ENCODE results near the gene KIF6. TPM values are rescaled to one million over a fixed set of nuclear protein-coding genes. Genes with fewer than 3 reads are reported as not detected.

Gene KIF6
- total RNA-seq, 1 donor from 2014 or later, result not detected

GRCh38 chr6:39304951-39305350, 420.3 kb downstream of the KIF6 start:
- Histone ChIP-seq H3K4me1 (no peaks in the 10 kb centered on the region), H3K27ac (no peak overlapping the region)

GRCh38 chr6:39303425-39304153, 421.6 kb downstream of the KIF6 start:
- H3K4me3 ChIP-seq, result no peak overlapping the region
- DNase-seq (ENCODE audit: extremely low spot score in 2 of 2), result no peak
- no peaks in the 10 kb centered on the region for H3K4me1 ChIP-seq
- no peaks in the 10 kb centered on the region for H3K9me3 ChIP-seq
- intact Hi-C loops (cut with DNase I), result loop anchor here (5.0 kb wide), 1 partner anchor 136 kb away; no protein-coding TSS in a partner anchor
- TF ChIP-seq POLR2AphosphoS5 (IDR thresholded peaks at IDR 0.05; ENCODE audit: insufficient read depth in 1 of 2, low read depth in 1 of 2) (no peak), POLR2A (IDR thresholded peaks at IDR 0.05) (no peak)
- TF ChIP-seq, protein P1, sequence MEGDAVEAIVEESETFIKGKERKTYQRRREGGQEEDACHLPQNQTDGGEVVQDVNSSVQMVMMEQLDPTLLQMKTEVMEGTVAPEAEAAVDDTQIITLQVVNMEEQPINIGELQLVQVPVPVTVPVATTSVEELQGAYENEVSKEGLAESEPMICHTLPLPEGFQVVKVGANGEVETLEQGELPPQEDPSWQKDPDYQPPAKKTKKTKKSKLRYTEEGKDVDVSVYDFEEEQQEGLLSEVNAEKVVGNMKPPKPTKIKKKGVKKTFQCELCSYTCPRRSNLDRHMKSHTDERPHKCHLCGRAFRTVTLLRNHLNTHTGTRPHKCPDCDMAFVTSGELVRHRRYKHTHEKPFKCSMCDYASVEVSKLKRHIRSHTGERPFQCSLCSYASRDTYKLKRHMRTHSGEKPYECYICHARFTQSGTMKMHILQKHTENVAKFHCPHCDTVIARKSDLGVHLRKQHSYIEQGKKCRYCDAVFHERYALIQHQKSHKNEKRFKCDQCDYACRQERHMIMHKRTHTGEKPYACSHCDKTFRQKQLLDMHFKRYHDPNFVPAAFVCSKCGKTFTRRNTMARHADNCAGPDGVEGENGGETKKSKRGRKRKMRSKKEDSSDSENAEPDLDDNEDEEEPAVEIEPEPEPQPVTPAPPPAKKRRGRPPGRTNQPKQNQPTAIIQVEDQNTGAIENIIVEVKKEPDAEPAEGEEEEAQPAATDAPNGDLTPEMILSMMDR (IDR thresholded peaks at IDR 0.05), result no peak
- no peak overlapping the region for H3K27ac ChIP-seq
- no peaks in the 10 kb centered on the region for H3K36me3 ChIP-seq
- no peaks in the 10 kb centered on the region for H3K27me3 ChIP-seq

More at GRCh38 chr6:39304951-39305350, 420.3 kb downstream of the KIF6 start:
- intact Hi-C loops (cut with DNase I), result loop anchor here (5.0 kb wide), 1 partner anchor 138 kb away; no protein-coding TSS in a partner anchor
- no peaks in the 10 kb centered on the region for H3K27me3 ChIP-seq
- no peaks in the 10 kb centered on the region for H3K9me3 ChIP-seq
- H3K4me3 ChIP-seq, result no peak overlapping the region
- no peaks in the 10 kb centered on the region for H3K36me3 ChIP-seq
- TF ChIP-seq POLR2AphosphoS5 (IDR thresholded peaks at IDR 0.05; ENCODE audit: insufficient read depth in 1 of 2, low read depth in 1 of 2) (no peak), POLR2A (IDR thresholded peaks at IDR 0.05) (no peak)
- TF ChIP-seq, protein P1 (IDR thresholded peaks at IDR 0.05), result no peak
- no peak for DNase-seq (ENCODE audit: extremely low spot score in 2 of 2)

DNA sequence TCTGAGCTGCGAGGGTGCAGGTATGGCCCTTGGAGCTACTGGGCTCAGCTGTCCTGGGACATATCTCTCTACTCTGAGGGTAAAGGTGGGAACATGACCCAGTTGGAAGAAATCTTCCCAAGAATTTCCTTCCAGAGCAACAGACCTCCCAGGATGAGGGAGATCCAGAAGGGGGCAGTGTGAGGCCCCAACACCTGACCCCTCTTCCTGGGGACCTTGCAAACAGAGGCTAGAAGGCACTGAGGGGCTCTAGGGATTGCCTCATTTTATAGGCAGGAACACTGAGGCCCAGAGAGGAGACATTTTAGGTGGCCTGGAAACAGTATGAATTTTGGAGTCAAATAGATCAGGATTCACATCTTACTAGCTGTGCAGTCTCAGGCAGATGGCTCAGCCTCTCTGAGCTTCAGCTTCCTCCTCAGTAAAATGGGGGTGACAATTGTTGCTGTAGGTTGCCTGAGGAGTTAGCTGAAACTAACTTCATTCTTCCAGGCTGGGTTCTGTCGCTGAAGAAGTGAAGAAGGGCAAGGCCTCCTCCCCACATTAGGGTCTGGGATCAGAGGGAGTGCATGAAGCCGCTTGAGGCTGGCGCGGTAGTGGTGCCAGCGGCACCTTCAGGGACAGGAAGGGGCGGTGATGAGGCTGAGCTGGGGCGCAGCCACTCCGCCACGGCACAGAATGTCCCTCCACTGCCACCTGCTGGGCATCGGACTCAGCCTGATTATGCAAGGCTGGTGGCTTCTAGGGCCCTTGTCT, 422.4 kb downstream of the KIF6 start:
- Histone ChIP-seq H3K9me3 (no peaks in the 10 kb centered on the region), H3K4me1 (no peaks in the 10 kb centered on the region), H3K36me3 (no peaks in the 10 kb centered on the region), H3K4me3 (no peak overlapping the region), H3K27me3 (no peaks in the 10 kb centered on the region), H3K27ac (no peak overlapping the region)
- intact Hi-C loops (cut with DNase I), result loop anchor here (5.0 kb wide), 1 partner anchor 136 kb away; no protein-coding TSS in a partner anchor
- DNase-seq (ENCODE audit: extremely low spot score in 2 of 2), result no peak
- TF ChIP-seq, protein P1 (IDR thresholded peaks at IDR 0.05), result peak; percentile 70 to 92 (median 85)
- TF ChIP-seq POLR2AphosphoS5 (IDR thresholded peaks at IDR 0.05; ENCODE audit: insufficient read depth in 1 of 2, low read depth in 1 of 2), result no peak

- intact Hi-C loops (cut with DNase I), result loop anchor here (5.0 kb wide), 1 partner anchor 135 kb away; no protein-coding TSS in a partner anchor
- no peak overlapping the region for H3K27ac ChIP-seq
- H3K27me3 ChIP-seq, result no peaks in the 10 kb centered on the region
- no peaks in the 10 kb centered on the region for H3K9me3 ChIP-seq
- TF ChIP-seq POLR2A (IDR thresholded peaks at IDR 0.05), result no peak
- TF ChIP-seq, protein P1 (IDR thresholded peaks at IDR 0.05), result no peak
- no peak for TF ChIP-seq POLR2AphosphoS5 (IDR thresholded peaks at IDR 0.05; ENCODE audit: insufficient read depth in 1 of 2, low read depth in 1 of 2)
- peaks cover 2% of the 10 kb centered on the region for H3K4me1 ChIP-seq
- no peak overlapping the region for H3K4me3 ChIP-seq
- DNase-seq (ENCODE audit: extremely low spot score in 2 of 2), result no peak
- no peaks in the 10 kb centered on the region for H3K36me3 ChIP-seq
Observed at GRCh38 chr6:39302011-39302410, 423.2 kb downstream of the KIF6 start.
